Stimulated activated naive B cell treated with anti-CD40 and anti-IgM and Interleukin-4, amounts not matched to agents 10 μg/mL and 1 μg/mL and 100 μg/mL, for 72 hours (primary cell): ENCODE measurements around the gene GRHL1.

Experiments
- ATAC-seq, 2 donors: fragments of 150-1000 bp; cut with Tn5 transposase; replicated peaks; 2 replicates each; pipeline ENCODE4 v1.10.0; 2021; ENCODE audit warnings: moderate library complexity in 1 of 2
- DNase-seq: peaks from one replicate; pipeline ENCODE4 v3.0.0; 2021
- H3K27ac Mint-ChIP-seq: one replicate; pipeline ENCODE4 v1.8.0; 2022; ENCODE audit warnings: mild to moderate bottlenecking, mixed read lengths
- H3K27me3 Mint-ChIP-seq, 2 donors: one replicate each; pipeline ENCODE4 v1.8.0; 2022; ENCODE audit warnings: mixed read lengths in 2 of 2
- H3K36me3 Mint-ChIP-seq, 2 donors: one replicate each; pipeline ENCODE4 v1.8.0; 2022; ENCODE audit warnings: mixed read lengths in 2 of 2, mild to moderate bottlenecking in 1 of 2
- H3K4me1 Mint-ChIP-seq, 2 donors: one replicate each; pipeline ENCODE4 v1.8.0; 2022; ENCODE audit warnings: mixed read lengths in 2 of 2, mild to moderate bottlenecking in 1 of 2
- H3K4me3 Mint-ChIP-seq, 2 donors: one replicate each; pipeline ENCODE4 v1.8.0; 2022; ENCODE audit warnings: mild to moderate bottlenecking in 2 of 2, mixed read lengths in 2 of 2, moderate library complexity in 1 of 2
- H3K9me3 Mint-ChIP-seq, 2 donors: one replicate each; pipeline ENCODE4 v1.8.0; 2022; ENCODE audit warnings: mixed read lengths in 2 of 2, mild to moderate bottlenecking in 1 of 2

The GRHL1 gene

DNA sequence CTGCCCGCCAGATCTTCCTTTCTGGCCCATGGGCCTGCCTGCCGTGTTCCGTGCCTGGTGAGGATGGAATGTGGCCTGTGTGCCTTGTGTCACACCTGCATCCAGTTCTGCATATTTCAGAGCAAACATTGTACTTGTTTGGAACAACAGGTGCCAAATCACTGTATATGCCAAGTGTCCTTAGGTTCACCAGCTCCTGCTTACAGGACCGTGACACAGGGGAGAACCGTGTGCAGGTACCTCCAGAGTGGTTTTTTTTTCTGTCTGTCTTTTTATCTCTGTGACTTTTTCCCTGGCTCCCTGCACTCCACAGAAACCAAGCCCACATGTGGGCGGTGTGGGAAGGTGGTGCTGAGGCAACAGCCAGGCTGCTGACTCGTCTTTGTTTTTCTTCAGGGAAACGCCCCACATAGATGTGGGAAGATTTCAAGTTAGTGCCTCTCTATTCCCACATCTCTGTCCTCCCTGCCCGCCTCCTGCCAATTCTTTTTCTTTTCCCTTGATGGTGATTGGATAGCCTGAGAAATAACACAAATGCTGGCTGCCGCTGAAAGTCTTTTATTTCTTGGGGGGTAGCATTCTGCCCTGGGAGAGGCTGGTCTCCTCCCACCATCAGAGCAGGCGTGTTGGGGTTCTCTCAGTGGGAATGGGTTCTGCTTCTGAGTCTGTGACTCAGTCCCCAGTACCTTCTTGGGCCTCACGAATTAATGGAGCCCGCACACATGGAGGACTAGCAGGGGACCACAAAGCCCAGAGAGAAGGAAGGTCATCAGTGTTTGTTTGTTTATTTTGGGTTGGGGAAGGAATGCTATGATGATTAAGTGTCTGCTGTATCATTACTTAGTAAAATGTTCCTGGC, 21.4 kb downstream of the GRHL1 start:
- Mint-ChIP-seq H3K27me3 (peaks cover 13 to 24% of the 10 kb centered on the region in 2 donors), H3K36me3 (no peaks in the 10 kb centered on the region), H3K27ac (no peak overlapping the region), H3K4me1 (peaks cover 7 to 8% of the 10 kb centered on the region in 2 donors), H3K4me3 (no peak overlapping the region), H3K9me3 (peaks cover 1 to 2% of the 10 kb centered on the region in 2 donors)
- no peak for ATAC-seq
- no peak for DNase-seq

GRCh38 chr2:9973690-9974089, 22.2 kb downstream of the GRHL1 start:
- Mint-ChIP-seq H3K4me1 (peaks cover 7% of the 10 kb centered on the region in 2 donors), H3K27ac (no peak overlapping the region), H3K36me3 (peaks cover 4 to 5% of the 10 kb centered on the region in 2 donors), H3K9me3 (peaks cover 6% of the 10 kb centered on the region in 2 donors), H3K4me3 (no peak overlapping the region), H3K27me3 (peaks cover 18 to 31% of the 10 kb centered on the region in 2 donors)
- DNase-seq (no peak), ATAC-seq (no peak)

DNA sequence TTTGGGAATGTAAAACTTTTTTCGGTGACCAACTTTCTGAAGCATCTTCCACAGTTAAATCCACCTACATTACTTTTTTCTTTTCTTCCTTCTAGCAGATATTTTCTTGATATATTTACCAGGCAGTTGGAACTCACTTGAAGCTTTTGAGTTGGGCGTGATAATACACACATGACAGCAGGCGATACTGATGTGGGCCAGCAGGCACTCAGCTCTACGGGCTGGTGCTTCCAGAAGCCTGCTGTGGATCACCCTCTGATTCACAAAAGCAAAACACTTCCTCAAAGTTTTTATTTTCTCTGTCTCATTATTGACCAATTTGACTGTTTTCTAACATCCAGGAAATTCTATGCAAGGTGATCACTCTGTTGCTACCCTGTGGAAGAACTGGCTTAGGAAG, 22.9 kb downstream of the GRHL1 start:
- no peak overlapping the region for H3K4me3 Mint-ChIP-seq
- DNase-seq (no peak), ATAC-seq (no peak)
- no peak overlapping the region for H3K27ac Mint-ChIP-seq
- H3K4me1 Mint-ChIP-seq: peaks cover 7% of the 10 kb centered on the region in 2 donors
- H3K36me3 Mint-ChIP-seq: peaks cover 4 to 5% of the 10 kb centered on the region in 2 donors
- H3K9me3 Mint-ChIP-seq: peaks cover 6% of the 10 kb centered on the region in 2 donors
- H3K27me3 Mint-ChIP-seq: peaks cover 18 to 31% of the 10 kb centered on the region in 2 donors

GRCh38 chr2:9975328-9975727, 23.8 kb downstream of the GRHL1 start:
- peaks cover 4 to 5% of the 10 kb centered on the region in 2 donors for H3K36me3 Mint-ChIP-seq
- H3K9me3 Mint-ChIP-seq: peaks cover 6% of the 10 kb centered on the region in 2 donors
- H3K4me3 Mint-ChIP-seq: no peak overlapping the region
- DNase-seq: no peak
- no peak overlapping the region for H3K27ac Mint-ChIP-seq
- peaks cover 18 to 36% of the 10 kb centered on the region in 2 donors for H3K27me3 Mint-ChIP-seq
- ATAC-seq: no peak
- peaks cover 7% of the 10 kb centered on the region in 2 donors for H3K4me1 Mint-ChIP-seq

- Mint-ChIP-seq H3K4me3 (no peak overlapping the region), H3K9me3 (peaks cover 6% of the 10 kb centered on the region in 2 donors), H3K27ac (no peak overlapping the region), H3K36me3 (peaks cover 4 to 5% of the 10 kb centered on the region in 2 donors), H3K4me1 (peaks cover 7% of the 10 kb centered on the region in 2 donors), H3K27me3 (peaks cover 24 to 40% of the 10 kb centered on the region in 2 donors)
- ATAC-seq: no peak
- DNase-seq: no peak
Measured at GRCh38 chr2:9975805-9976447, 24.4 kb downstream of the GRHL1 start.

DNA sequence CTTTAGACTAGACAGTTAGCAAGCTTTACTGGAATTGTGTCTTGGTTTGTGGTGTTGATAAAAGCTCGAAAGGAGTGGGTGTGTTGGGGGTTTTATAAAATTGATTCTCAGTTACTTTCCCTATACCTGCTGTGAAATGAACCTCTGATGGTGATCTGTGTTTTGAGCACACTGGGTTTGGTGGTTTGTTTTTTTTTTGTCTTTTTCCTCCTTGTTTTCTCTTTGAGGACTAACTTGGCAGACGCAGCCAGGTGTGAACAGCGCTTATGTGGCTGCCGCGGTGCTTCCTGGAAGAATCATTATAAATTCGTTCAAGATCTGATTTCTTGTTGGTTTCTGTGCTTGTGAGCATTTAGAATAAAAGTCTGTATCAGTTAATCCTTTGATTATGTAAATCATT, 28.5 kb downstream of the GRHL1 start:
- no peak overlapping the region for H3K27ac Mint-ChIP-seq
- peaks cover 4 to 5% of the 10 kb centered on the region in 2 donors for H3K36me3 Mint-ChIP-seq
- peaks cover 11 to 15% of the 10 kb centered on the region in 2 donors for H3K4me1 Mint-ChIP-seq
- peaks cover 31 to 41% of the 10 kb centered on the region in 2 donors for H3K27me3 Mint-ChIP-seq
- no peak overlapping the region for H3K4me3 Mint-ChIP-seq
- DNase-seq (no peak), ATAC-seq (no peak)
- H3K9me3 Mint-ChIP-seq: peaks cover 6% of the 10 kb centered on the region in 2 donors

DNA sequence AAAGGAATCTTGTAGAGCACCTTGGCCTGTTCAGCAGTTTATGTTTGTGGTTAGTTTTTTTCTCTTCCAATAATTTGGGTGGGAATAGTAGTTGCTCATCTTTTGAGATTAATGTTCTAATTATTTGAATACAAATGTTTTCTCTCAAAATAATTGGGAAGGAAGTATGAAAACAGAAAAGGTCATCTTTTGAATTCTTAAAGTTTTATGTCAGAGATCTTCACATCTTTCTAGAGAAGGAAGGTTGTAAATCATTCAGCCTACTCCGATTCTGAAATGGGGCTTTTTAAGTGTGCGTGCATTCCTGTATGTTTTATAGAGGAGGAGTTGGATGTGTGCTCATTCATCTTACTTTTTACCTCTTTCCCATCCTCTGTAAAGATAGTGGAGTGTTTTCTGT, 29.0 kb downstream of the GRHL1 start:
- H3K27ac Mint-ChIP-seq: no peak overlapping the region
- ATAC-seq (no peak), DNase-seq (no peak)
- H3K9me3 Mint-ChIP-seq: peaks cover 6% of the 10 kb centered on the region in 2 donors
- peaks cover 4 to 5% of the 10 kb centered on the region in 2 donors for H3K36me3 Mint-ChIP-seq
- H3K4me3 Mint-ChIP-seq: no peak overlapping the region
- peaks cover 31 to 41% of the 10 kb centered on the region in 2 donors for H3K27me3 Mint-ChIP-seq
- peaks cover 11 to 15% of the 10 kb centered on the region in 2 donors for H3K4me1 Mint-ChIP-seq

- ATAC-seq: no peak
- Mint-ChIP-seq H3K4me1 (peaks cover 8 to 15% of the 10 kb centered on the region in 2 donors), H3K4me3 (no peak overlapping the region), H3K27ac (no peak overlapping the region), H3K27me3 (peaks cover 27 to 33% of the 10 kb centered on the region in 2 donors), H3K36me3 (peaks cover 4 to 5% of the 10 kb centered on the region in 2 donors), H3K9me3 (peaks cover 6% of the 10 kb centered on the region in 2 donors)
- no peak for DNase-seq
Measured at GRCh38 chr2:9981655-9982054, 30.2 kb downstream of the GRHL1 start.

DNA sequence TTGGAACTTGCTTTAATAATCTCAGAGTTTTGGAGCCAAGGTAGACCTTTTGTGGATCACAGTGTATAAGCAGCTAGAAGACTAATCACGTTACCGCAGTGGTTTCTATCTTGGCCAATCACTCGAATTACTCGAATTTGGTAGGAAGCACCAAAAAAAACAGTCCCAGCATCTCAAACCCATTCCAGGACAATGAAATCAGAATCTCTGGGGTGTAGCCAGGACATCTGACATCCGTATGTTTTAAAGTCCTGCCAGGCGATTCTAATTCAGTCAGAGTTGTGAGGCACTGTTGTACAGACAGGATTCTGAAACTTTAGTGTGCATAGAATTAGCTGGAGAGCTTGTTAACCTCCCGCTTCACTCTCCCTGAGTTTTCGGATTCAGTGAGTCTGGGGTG, 30.8 kb downstream of the GRHL1 start:
- DNase-seq (no peak), ATAC-seq (no peak)
- no peak overlapping the region for H3K4me3 Mint-ChIP-seq
- H3K36me3 Mint-ChIP-seq: peaks cover 4 to 5% of the 10 kb centered on the region in 2 donors
- H3K27ac Mint-ChIP-seq: no peak overlapping the region
- H3K4me1 Mint-ChIP-seq: peaks cover 8 to 15% of the 10 kb centered on the region in 2 donors
- H3K9me3 Mint-ChIP-seq: peaks cover 6% of the 10 kb centered on the region in 2 donors
- peaks cover 23 to 28% of the 10 kb centered on the region in 2 donors for H3K27me3 Mint-ChIP-seq

DNA sequence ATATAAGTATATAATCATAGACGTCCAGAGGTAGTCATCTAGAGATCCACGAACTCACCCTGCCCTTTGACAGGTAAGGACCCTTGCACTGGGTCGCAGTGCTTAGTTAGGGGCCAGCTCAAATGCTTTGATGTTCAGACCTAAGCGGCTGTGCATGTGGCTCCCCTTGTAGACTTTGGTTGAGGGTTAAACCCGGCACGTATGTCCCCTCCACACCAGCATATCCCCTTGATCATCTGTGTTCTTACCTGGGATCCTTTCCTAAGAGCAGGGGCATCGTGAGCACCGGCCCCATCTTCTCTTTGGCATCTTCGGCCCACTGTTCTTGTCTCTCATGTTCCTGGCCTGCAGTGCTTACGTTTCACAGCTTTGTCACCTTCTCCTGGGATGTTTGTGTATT, 31.4 kb downstream of the GRHL1 start:
- ATAC-seq (no peak), DNase-seq (no peak)
- Mint-ChIP-seq H3K27ac (no peak overlapping the region), H3K9me3 (peaks cover 4 to 5% of the 10 kb centered on the region in 2 donors), H3K4me1 (peaks cover 7 to 13% of the 10 kb centered on the region in 2 donors), H3K36me3 (peaks cover 4 to 5% of the 10 kb centered on the region in 2 donors), H3K27me3 (peaks cover 22 to 27% of the 10 kb centered on the region in 2 donors), H3K4me3 (no peak overlapping the region)

GRCh38 chr2:9983401-9984216, 32.1 kb downstream of the GRHL1 start:
- Mint-ChIP-seq H3K4me1 (peaks cover 4 to 8% of the 10 kb centered on the region in 2 donors), H3K27me3 (peaks cover 17 to 20% of the 10 kb centered on the region in 2 donors), H3K4me3 (no peak overlapping the region), H3K9me3 (no peaks in the 10 kb centered on the region), H3K27ac (no peak overlapping the region), H3K36me3 (no peaks in the 10 kb centered on the region)
- ATAC-seq (no peak), DNase-seq (no peak)

DNA sequence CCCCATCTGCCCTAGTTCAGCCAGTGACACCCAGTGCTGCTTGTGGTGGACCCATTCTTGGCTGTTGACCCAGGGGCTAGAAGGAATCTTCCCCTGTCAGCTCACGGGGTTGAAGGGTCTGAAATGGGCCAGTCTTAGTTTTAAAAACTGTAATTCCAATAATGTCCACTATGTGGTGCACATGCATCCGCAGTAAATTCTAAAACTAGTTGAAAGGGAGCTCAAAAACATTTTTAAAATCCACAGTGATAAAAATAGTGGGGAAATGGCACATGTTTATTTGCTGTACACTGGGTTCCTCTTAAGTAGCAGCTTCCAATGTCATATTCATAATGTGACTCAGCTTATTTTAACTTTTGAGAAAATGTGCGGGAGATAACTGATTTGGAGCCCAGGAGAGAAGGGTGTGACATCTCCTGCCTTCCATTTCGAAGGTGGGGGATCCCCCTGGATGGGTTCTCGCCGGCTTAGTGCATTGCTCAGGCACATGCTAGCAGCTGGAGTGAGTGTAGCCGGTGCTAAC, 32.8 kb downstream of the GRHL1 start:
- Mint-ChIP-seq H3K27me3 (peaks cover 17 to 20% of the 10 kb centered on the region in 2 donors), H3K27ac (no peak overlapping the region), H3K36me3 (no peaks in the 10 kb centered on the region), H3K4me1 (peaks cover 4 to 8% of the 10 kb centered on the region in 2 donors), H3K9me3 (no peaks in the 10 kb centered on the region), H3K4me3 (no peak overlapping the region)
- DNase-seq (no peak), ATAC-seq (peak; percentile 71 to 79)

GRCh38 chr2:9984871-9985480, 33.5 kb downstream of the GRHL1 start:
- Mint-ChIP-seq H3K4me1 (peaks cover 4 to 8% of the 10 kb centered on the region in 2 donors), H3K9me3 (no peaks in the 10 kb centered on the region), H3K27me3 (peaks cover 17% of the 10 kb centered on the region in 2 donors), H3K4me3 (no peak overlapping the region), H3K36me3 (no peaks in the 10 kb centered on the region), H3K27ac (no peak overlapping the region)
- ATAC-seq (no peak), DNase-seq (no peak)
